HG03469 (cell line): ENCODE measurements around the gene CCKAR.

Experiments
- ATAC-seq: cut with Tn5 transposase; IDR thresholded peaks from one replicate; pipeline ENCODE4 v1.9.1; 2021; ENCODE audit warnings: mild to moderate bottlenecking, moderate library complexity, moderate number of reproducible peaks; ENCODE audit not compliant: unreplicated experiment

CCKAR gene

DNA sequence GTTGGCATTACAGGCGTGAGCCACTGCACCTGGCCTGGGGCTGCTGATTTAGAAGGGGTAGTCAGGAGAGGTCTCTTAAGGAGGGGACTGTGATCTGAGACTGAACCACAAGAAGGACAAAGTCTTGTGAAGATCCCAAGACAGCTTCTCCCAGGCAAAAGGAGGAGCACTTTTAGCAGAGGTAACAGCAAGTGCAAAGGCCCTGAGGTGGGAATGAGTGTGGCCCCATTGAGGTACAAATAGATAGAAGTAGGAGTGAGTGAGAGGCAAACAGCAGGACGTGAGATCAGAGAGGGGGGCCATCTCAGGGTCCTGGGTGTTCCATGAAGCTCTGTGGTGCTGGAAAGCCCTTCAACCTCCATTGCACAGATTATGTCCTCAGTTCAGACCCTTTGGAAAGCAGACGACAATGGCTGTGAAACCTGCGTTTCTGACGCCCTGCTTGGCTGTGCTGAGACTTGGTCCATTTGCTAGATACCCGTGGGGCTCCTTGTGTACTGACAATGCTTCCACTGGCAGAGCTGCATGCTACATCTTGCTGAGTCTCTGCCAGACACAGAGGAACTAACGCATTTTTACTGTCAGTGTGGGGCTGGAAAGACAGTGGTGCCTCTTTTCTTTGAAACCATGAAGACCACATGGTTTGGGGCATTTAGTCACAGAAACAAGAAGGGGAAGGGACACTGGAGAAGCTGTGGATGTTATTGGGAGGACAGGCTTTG, 1.3 kb upstream of the CCKAR start:
- ATAC-seq = no peak

DNA sequence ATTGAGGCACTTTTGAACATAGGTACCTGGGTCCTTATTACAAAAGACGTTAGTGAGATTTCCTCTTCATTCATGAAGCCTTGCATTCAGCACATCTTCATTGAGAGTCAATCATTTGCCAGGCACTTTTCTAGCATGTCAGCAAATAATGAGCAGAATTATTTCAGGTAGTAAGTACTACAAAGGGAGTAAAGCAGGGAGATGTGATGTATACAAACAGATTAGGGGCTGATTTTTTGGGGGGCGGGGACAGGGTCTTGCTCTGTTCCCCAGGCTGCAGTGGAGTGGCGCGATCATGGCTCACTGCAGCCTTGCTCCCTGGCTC, 638 bp upstream of the CCKAR start:
- no peak for ATAC-seq

DNA sequence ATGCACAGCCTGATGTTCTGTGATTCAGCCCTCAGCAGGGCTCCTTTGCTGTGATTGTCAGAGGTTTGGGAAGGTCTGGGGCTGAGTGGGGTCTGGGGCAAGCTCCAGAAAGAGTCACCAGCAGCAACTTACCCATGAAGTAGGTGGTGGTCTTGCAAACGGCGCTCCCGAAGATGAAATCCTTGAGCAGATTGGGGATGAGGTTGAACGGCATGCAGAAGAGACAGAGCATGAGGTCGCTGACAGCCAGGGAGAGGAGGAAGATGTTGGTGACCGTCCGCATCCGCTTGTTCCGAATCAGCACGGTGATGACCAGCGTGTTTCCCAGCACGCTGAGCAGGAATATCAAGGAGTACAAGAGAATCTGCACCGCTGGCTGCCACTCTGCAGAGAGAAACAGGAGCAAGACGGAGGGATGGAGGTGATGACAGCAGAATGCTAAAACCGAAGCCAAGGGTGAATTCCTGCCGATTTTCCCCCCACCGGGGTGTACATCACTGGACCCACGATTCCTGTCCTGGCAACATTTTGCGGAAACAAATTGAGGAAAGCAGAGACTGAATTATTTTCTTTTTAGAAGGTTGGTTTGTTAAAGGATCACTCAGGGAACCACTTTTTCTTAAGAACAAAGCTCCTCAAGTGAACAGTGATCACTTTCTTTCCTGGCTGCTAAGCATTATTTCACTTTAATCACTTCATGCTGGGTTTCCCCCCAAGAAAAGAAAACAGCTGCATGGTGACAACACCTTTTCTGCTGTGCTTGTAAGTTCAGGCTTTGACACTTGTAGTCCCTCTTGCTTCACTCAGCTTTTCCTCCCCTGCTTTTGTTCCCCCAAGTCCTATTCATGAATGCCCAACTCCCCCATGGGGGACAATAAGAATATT, 941 bp downstream of the CCKAR start:
- ATAC-seq = no peak

- ATAC-seq = no peak
Measured at GRCh38 chr4:26485684-26486083, 4.6 kb downstream of the CCKAR start.

DNA sequence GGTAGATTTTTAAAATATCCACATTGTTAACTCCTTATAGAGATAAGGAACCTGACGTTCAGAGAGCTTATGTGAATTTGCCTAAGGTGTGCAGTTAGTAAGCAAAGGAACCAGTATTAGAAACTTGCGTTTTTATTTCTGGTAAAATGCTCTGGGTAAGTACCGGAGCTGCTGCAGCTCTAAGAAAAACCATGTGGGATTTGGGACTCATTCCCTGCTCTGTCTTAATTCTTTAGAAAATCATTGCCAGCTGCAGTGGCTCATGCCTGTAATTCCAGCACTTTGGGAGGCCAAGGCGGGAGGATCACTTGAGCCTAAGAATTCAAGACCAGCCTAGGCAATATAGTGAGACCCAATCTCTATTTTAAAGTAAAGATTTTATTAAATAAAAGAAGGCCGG, 5.8 kb downstream of the CCKAR start:
- no peak for ATAC-seq

GRCh38 chr4:26484032-26484515, 6.2 kb downstream of the CCKAR start:
- ATAC-seq = no peak

DNA sequence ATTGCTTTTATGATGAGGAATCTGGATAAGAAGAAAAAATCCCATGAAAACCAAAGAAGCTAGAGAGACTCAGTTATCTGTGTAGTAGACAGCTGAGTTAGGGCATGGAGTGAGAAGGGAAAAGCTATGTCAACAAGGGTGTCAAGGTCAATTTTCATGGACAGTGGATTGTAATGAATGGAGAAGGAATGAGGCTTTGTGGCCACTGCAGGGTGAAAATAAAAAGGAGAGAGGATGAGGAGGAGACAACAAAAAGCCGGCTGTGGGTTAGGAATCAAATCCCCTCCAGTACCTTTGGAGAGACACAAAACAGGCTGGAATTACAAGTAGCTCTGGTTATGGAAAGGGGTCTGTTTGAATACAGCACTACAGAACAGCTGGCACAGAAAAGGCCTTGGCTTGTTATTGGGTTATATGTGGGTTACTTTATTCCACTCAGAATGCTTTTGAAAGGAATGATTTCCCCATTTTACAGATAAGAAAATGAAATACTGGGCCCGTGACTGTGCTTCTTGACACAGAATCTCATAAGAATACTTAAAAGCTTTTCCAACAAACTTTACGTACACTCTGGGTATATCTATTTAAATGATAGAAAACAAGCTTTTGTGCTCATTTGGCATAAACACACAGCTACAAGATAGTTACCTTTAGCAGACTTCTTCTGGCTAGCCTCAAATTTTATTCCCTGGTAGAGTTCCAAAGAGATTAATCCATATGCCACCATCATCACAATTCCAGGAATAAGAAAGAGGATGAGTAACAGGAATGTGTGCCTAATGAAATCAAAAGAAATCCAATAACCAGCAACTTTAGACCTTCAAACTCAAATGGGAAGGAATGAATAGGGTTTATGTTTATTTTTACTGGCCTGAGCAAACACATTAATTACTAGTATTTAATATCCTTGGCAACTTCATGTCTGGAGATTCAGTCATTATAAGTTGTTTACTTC, 7.5 kb downstream of the CCKAR start:
- ATAC-seq = no peak

GRCh38 chr4:26478330-26478729, 12.0 kb downstream of the CCKAR start:
- no peak for ATAC-seq

- no peak for ATAC-seq
Measured at GRCh38 chr4:26476545-26476944, 13.7 kb downstream of the CCKAR start.

- no peak for ATAC-seq
Measured at GRCh38 chr4:26475716-26476115, 14.6 kb downstream of the CCKAR start.

DNA sequence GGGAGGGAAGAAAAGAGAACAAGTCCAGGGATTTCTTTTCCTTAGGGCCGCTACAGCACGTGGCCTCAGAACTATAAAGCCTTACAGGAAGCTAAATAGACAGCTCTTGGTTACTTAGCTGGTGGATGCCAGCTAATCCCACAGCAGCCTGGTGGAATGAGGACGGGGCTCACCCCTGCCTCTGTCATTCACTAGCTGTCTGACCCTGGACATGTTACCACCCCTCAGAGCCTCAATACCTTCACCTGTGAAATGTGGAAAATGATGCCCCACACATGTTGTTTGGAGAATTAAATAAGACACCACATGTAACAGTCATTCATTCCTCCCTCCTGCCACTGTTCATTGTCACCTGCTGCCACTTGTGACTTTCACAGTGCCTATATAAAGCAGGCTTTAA, 15.7 kb downstream of the CCKAR start:
- no peak for ATAC-seq

GRCh38 chr4:26473893-26474292, 16.4 kb downstream of the CCKAR start:
- ATAC-seq = no peak

GRCh38 chr4:26471890-26472289, 18.4 kb downstream of the CCKAR start:
- no peak for ATAC-seq

DNA sequence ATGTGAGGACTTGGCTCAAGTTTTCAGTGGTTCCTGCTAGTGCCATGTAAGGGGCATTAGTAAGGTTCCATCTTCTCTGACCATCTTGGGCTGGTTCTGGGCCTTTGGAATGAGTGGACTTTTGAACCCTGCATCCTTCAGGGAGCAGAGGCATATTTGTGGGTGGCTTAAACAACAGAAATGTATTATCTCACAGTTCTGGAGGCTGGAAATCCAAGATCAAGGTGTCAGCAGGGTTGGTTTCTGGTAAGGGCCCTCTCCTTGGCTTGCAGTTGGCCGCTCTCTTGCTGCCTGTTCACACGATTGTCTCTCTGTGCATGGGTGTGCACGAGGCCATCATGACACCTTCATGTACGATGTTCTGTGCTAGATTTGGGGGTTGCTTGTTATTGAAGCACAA, 21.3 kb downstream of the CCKAR start:
- ATAC-seq = no peak

DNA sequence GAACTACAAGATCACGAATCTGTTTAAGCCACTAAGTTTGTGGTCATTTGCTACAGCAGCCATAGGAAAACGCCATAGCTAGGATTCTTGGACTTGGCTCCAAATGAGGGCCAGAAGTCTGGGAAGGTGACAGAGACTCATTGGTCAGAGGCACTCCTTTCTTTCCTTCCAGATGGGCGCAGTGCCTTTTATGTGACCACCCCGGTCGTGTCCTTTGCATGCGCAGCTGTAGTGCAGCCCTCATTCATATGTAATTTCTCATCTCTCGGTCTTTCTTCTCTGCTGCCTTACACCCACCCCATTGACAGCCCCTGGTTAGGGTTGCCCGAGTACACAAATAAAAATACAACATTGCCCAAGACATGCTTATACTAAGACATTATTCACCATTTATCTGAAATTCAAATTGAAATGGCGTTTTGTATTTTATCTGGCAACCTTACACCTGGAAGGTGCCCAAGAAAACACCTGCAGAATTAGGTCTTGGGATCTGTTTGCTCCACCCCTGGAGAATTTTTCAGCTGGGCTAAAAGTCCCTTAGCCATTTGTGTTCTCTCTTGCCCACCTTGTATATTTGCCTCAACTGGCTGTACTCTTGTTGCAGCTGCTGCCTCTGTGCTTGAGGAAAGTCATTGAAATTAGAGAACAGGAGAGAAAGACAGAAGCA, 21.9 kb downstream of the CCKAR start:
- ATAC-seq = no peak

DNA sequence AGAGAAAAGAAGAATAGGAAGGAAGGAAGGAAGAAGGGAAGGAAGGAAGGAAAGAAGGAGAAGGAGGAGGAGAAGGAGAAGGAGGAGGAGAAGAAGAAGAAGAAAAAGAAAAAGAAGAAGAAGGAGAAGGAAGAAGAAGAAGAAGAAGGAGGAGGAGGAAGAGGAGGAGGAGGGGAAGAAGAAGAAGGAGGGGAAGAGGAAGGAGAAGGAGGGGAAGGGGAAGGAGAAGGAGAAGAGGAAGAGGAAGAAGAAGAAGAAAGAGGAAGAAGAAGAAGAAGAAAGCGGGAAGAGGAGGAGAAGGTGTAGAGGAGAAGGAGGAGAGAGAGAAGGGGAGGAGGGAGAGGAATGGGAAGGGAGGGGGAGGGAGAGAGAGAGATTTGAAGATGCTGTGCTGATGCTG, 22.6 kb downstream of the CCKAR start:
- ATAC-seq = no peak

- ATAC-seq = no peak
Measured at GRCh38 chr4:26466578-26467270, 23.6 kb downstream of the CCKAR start.

DNA sequence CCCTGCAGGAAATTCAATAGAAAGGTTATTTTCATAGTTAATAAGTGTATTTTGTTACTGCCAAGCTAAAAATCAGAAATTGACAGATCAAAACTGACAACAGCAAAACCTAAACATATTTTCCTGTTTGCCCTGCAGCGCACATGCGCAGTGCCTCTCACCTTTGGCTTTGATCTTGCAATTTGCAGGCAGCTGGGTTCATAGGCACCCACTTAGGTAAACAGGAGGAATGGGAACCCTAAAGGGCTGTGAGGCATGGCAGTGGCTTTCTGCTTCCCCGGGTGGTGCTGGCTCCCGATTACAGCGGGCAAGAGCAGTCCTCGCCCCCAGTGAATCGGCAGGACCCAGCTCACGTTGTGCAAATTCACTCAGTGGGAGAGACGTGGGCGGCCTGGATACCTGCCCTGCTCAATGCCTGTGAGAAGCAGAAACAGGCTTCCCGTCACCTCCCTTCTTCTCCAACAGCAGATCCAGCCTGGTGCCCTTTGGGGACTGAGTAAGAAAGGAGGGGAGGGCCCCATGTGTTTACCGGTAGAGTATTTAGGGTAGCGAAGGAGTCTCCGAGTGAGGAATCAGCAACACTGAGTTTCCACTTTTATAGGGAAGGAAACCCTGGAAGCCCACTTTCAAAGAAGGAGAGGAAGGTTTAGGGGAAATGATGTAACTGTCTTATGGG, 25.7 kb downstream of the CCKAR start:
- no peak for ATAC-seq

GRCh38 chr4:26463386-26463785, 26.9 kb downstream of the CCKAR start:
- no peak for ATAC-seq
